ENCODE results near the gene CERS1. TPM values are rescaled to one million over a fixed set of nuclear protein-coding genes. Genes with fewer than 3 reads are reported as not detected.

CERS1 gene
- polyA plus RNA-seq, 1 experiment = 1.8 TPM

- POLR2A ChIA-PET = no interaction called here
- DNase-seq (ENCODE audit: low read depth, low spot score) = no peak
- CTCF ChIA-PET = interaction anchor here (0.6 to 0.8 kb wide), 2 partner anchors 16 to 523 kb away, joined by 3 read pairs; no protein-coding TSS in a partner anchor
Measured at GRCh38 chr19:18910801-18911436, 15.0 kb upstream of the CERS1 start.

GRCh38 chr19:18910010-18910409 is 14.1 kb upstream of the CERS1 start:
- Histone ChIP-seq H3K4me3 (ENCODE audit: low read depth, low read length) (no peak overlapping the region), H3K27ac (ENCODE audit: low read depth, low read length) (no peak overlapping the region), H3K9me3 (ENCODE audit: control insufficient read depth, insufficient read depth, low read length) (no peaks in the 10 kb centered on the region; the same call in 1 of the 2 replicates), H3K27me3 (ENCODE audit: control insufficient read depth, insufficient read depth, low read length) (no peaks in the 10 kb centered on the region)
- ChIA-PET POLR2A (no interaction called here), CTCF (no interaction called here)
- no peak for DNase-seq (ENCODE audit: low read depth, low spot score)
- TF ChIP-seq CTCF (IDR thresholded peaks at IDR 0.05; ENCODE audit: low read depth, low read length) = no peak

More at GRCh38 chr19:18910801-18911436, 15.0 kb upstream of the CERS1 start:
- Histone ChIP-seq H3K27me3 (ENCODE audit: control insufficient read depth, insufficient read depth, low read length) (no peaks in the 10 kb centered on the region), H3K9me3 (ENCODE audit: control insufficient read depth, insufficient read depth, low read length) (no peaks in the 10 kb centered on the region; the same call in 1 of the 2 replicates), H3K4me3 (ENCODE audit: low read depth, low read length) (no peak overlapping the region), H3K27ac (ENCODE audit: low read depth, low read length) (no peak overlapping the region)
- TF ChIP-seq CTCF (IDR thresholded peaks at IDR 0.05; ENCODE audit: low read depth, low read length) = no peak

DNA sequence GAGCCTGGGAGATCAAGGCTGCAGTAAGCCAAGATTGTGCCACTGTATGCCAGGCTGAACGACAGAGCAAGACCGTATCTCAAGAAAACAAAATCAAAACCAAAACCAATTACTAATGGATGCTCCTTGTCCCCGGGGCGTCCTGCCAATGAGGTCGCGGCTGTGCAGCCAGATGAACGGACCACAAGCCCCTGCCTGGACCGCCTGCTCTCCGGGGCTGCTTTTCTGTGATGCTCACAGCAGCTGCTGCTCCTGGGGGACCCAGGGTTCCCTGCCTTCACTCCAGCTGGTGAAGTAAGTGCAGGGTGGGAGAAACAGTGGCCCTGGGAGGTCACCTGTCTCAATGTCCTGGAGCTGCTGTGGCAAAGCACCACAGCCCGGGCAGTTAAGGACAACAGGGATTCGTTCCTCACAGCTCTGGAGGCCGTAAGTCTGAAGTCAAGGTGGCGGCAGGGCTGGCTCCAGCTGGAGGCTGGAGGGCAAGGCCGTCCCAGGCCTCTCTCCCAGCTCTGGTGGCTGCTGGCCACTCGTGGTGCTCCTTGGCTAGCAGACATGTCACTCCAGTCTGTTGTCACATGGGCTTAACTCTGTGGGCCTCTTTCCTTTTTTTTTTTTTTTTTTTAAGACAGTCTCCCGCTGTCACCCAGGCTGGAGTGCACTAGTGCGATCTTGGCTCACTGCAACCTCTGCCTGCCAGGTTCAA is 13.1 kb upstream of the CERS1 start:
- CTCF ChIA-PET = no interaction called here
- no peaks in the 10 kb centered on the region; the same call in 1 of the 2 replicates for H3K9me3 ChIP-seq (ENCODE audit: control insufficient read depth, insufficient read depth, low read length)
- no peaks in the 10 kb centered on the region for H3K27me3 ChIP-seq (ENCODE audit: control insufficient read depth, insufficient read depth, low read length)
- H3K27ac ChIP-seq (ENCODE audit: low read depth, low read length) = no peak overlapping the region
- no peak for TF ChIP-seq CTCF (IDR thresholded peaks at IDR 0.05; ENCODE audit: low read depth, low read length)
- DNase-seq (ENCODE audit: low read depth, low spot score) = no peak
- H3K4me3 ChIP-seq (ENCODE audit: low read depth, low read length) = no peak overlapping the region
- POLR2A ChIA-PET = interaction anchor here (0.7 kb wide), 1 partner anchor 69 kb away, joined by 7 read pairs; no protein-coding TSS in a partner anchor

DNA sequence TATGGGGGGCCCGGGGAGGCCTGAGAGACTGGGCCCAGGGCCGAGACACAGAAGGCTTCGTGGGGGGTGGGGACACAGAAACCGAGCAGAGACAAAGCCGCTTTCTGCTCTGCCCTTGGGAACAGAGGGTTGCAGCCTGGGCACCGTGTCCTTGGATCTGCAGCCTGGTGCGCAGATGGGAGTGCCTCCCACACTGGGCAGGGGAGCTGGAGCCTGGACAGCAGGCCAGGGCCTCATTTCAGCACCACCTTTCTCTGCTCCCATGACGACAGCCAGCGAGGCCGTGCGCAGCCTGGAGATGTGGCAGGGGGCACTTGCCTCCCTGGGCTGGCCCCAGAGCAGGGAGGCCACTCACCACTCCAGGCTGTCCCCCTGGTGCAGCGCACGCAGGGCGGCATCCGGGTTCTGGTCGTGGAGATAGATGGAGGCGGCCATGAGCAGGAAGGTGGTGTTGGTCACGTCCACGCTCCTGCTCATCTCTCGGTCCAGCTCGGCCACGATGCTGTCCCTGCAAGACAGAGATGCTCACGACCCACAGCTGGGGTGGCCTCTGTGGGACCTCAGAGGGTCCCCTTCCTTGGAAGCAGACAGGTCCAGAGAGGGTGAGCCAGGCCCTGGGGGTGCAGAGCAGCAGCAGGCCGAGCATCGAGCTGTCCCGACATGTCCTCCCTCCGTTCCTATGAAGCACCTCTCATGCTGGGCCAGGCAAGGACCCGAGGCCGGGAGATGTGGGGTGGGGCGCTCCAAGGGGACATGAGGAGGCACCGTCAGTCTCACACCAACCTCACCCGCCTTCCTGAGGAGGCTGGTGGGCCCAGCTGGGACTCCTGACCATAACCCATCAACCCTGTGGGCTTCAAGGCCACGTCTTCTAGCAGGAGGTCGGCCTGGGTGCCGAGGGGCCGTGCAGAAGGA is 10.9 kb upstream of the CERS1 start:
- no peak for TF ChIP-seq CTCF (IDR thresholded peaks at IDR 0.05; ENCODE audit: low read depth, low read length)
- no peak overlapping the region for H3K4me3 ChIP-seq (ENCODE audit: low read depth, low read length)
- ChIA-PET POLR2A (interaction anchor here (0.9 to 1.3 kb wide), 2 partner anchors 12 to 13 kb away, joined by 3 to 5 read pairs; partner anchors contain the start of genes COPE and DDX49), CTCF (no interaction called here)
- no peaks in the 10 kb centered on the region for H3K27me3 ChIP-seq (ENCODE audit: control insufficient read depth, insufficient read depth, low read length)
- no peaks in the 10 kb centered on the region; the same call in 1 of the 2 replicates for H3K9me3 ChIP-seq (ENCODE audit: control insufficient read depth, insufficient read depth, low read length)
- no peak for DNase-seq (ENCODE audit: low read depth, low spot score)
- no peak overlapping the region for H3K27ac ChIP-seq (ENCODE audit: low read depth, low read length)

All from AG04450 (cell line).